GM21381 (cell line): ENCODE results near the gene GAL3ST2.
"Not testable (repeated sequence)": the region's sequence is repeated elsewhere in the genome, so short reads cannot be mapped to it uniquely, and the experiment has no call there.

ENCODE experiments used
- ATAC-seq: cut with Tn5 transposase; IDR thresholded peaks from one replicate; pipeline ENCODE4 v1.9.1; 2021; ENCODE audit warnings: mild to moderate bottlenecking, moderate library complexity; ENCODE audit not compliant: unreplicated experiment

GAL3ST2 gene

DNA sequence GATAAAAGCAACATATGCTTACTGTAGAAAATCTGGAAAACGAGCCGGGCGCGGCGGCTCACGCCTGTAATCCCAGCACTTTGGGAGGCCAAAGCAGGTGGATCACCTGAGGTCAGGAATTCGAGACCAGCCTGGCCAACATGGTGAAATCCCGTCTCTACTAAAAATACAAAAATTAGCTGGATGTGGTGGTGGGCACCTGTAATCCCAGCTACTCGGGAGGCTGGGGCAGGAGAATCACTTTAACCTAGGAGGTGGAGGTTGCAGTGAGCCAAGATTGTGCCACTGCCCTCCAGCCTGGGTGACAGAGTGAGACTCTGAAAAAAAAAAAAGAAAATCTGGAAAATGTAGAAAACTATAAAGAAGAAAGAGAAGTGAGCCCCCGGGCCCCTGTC, 41.2 kb downstream of the GAL3ST2 start:
- not testable (repeated sequence) for ATAC-seq

DNA sequence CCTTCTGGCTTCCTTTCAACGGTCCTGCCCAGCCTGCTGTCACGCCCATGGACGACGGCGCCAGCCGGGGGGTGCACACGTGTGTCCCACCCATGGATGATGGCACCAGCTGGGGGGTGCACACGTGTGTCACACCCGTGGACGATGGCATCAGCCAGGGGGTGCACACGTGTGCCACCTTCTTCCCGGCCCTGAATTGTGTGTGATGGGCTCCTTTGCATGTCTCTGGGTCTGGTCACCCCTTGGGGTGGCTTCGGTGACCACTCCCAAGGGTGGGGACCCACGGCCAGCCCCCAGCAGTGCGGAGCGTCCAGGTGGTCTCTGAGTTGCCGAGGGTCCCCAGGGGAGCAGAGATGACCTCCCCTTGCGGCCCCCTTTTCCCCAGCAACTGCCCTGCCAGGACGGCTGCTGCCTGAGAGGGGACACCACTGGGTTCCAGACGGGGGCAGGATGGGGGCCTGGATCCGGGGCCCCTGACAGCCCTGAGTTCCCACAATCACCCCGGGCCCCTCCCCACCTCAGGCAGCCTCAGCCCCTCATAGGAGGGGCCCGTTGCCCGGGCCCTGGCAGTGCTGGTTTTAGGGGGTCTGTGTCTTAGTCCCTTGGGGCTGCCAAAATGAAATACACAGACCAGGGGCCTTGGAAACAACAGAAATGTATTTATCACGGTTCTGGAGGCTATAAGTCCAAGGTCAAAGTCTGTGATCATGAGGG, 41.8 kb downstream of the GAL3ST2 start:
- ATAC-seq: no peak

DNA sequence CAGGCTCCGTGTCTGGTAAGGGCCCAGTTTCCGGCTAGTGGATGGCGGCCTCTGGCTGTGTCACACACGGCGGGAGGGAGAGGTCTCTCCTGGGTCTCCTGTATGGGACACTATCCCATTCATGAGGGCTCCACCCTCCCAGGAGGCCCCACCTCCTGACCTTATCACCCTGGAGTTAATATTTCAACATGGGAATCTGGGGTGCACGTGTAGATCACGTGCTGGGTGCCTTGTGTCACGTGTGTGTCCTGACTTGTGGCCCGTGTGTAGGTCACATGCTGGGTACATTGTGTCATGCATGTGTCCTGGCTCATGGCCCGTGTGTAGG, 42.3 kb downstream of the GAL3ST2 start:
- no peak for ATAC-seq

DNA sequence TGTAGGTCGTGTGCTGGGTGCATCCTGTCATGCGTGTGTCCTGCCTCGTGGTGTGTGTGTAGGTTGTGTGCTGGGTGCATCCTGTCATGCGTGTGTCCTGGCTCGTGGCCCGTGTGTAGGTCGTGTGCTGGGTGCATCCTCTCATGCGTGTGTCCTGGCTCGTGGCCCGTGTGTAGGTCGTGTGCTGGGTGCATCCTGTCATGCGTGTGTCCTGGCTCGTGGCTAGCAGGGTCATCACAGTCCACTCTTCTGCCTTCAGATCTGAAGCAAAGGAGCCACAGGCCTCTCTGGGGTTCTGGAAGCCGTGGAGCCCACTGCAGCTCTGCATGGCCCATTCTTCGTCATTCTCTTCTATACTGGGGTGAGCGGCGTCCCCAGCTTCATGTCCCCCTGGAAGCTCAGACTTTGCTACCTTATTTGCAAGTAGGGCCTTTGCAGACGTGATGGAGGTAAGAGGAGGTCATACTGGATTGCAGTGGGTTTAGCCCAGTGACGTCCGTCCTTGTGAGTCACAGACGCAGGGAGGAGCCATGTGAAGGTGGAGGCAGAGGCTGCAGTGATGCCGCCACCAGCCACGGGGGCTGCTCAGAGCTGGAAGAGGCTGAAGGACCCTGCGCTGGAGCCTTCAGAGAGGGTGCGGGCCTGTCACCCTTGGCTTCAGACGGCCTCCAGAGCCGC, 43.5 kb downstream of the GAL3ST2 start:
- ATAC-seq: not testable (repeated sequence)

DNA sequence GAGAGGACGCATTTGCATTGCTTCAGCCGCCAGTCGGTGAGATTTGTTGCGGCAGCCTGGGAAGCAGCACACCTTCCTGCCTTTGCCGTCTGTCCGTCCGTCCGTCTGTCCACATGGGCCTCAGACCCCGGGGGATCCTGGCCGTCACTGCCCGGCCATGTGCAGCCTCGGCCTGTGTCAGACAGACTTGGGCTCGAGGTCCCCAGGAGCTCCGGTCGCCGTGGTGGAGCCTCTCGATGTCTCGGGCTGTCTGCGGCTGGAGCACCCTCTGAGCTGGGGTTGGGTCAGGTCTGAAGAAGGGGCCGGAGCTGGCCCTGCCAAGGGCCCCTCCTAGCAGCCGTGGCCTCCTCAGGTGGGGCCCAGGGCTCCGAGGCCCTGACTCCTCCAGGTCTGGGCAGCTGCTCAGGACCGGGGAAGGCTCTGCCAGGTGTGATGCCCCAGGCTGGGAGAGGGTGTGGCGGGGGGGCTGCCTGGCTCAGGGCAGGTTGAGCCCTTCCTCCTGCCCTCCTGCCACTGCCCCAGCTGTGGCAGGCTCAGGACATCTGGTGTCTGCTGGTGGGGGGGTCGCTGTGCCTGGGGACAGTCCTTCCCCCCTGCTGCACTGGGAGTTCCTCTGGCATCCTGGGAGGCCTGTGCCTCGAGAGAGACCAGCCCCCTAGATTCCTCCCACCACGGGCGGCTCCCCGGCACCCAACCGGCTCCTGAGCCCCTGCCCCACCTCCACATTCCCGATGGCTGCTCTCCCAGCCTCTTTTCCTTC, 44.2 kb downstream of the GAL3ST2 start:
- no peak for ATAC-seq

DNA sequence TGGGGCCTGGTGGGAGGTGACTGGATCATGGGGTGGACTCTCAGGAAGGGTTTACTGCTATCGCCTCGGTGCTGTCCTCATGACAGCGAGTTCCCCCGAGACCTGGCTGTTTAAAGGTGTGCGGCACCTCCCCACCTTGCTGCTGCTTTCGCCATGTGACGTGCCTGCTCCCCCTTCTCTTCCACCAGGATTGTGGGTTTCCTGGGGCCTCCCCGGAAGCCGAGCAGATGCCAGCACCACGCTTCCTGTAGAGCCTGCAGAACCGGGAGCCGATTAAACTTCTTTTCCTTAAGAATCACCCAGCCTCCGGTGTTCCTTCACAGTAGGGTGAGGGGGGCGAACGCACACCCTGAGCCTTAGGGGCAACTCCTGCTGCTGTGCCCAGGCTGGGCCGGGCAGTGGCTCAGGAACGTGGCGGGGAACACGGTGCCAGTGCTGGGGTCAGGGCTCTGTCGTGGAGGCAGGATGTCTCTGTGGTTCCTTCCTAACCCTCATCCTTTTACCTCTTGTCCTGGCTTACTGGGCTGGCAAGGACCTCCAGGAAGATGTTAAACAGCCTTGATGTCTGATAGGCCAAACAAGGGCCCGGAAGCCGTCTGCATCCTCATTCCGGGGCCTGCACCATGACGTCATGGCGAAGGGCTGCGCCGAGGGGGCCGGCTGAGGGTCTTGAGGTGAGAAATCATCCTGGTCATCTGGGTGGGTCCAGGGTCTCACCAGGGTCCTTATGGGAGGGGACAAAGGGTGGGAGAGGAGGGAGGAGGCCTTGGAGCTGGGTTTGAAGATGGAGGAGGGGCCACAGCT, 45.0 kb downstream of the GAL3ST2 start:
- no peak for ATAC-seq

DNA sequence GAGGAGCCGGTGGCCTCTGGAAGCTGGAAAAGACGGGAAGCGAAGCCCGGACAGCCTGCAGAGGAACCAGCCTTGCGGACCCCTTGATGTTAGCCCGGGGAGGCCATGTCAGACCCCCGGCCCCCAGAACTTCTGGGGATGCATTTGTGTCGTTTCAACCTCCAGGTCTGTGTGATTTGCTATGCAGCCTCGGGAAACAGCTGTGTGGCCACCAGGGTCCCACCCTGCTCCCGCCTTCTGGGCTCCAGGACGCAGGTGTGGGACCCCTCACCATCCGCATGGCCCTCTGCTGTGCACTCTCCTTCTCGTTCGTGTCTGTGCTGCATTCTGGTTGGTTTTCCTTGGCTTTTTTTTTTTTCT, 45.6 kb downstream of the GAL3ST2 start:
- no peak for ATAC-seq

DNA sequence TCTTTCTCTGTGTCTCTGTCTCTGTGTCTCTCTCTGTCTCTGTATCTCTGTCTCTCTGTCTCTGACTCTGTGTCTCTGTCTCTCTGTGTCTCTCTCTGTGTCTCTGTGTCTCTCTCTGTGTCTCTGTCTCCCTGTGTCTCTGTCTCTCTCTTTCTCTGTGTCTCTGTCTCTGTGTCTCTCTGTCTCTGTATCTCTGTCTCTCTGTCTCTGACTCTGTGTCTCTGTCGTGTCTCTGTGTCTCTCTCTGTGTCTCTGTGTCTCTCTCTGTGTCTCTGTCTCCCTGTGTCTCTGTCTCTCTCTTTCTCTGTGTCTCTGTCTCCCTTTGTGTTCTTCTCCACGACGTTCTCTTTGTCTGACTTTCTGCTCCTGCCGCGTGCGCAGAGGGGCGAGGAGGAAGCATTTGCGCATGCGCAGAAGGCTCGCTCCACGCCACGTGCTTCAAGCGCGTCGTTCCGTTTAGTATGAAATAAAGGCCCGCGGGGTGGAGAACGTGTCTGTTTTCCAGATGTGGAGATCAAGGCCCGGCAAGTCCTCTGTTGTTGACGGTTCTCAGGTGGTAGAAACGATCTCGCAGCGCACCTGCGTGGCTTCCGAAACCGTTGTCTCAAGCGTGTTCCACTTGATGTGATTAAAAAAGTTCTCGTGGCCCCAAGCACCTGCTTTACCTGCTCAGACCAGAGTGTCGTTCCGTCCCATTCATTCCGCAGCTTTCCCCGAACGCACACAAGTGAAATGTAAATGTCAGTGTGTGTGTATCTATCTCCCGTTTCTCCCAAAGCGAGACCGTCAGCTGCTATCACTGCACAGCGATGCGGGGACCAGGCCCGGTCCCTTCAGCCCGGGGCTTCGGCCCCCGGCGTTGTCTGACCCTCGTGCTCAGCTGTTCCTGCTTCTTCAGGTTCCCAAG, 47.2 kb downstream of the GAL3ST2 start:
- ATAC-seq: not testable (repeated sequence)

DNA sequence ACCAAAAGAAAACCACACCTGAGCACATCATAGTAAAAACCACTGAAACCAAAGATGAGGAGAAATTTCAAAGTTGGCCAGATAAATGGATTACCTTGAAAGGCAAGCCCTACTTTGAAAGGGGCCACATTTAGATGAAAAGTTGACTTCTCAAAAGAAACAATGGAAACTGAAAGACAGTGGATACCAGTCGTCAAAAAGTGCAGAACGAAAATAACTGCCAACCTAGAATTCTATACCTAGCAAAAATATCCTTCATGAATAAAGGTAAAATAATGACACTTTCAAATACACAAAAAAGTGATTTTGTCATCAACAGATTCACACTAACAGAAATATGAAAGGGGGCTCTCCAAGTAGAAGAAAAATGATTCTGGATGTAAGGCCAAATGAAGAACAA, 50.8 kb downstream of the GAL3ST2 start:
- ATAC-seq: no peak

DNA sequence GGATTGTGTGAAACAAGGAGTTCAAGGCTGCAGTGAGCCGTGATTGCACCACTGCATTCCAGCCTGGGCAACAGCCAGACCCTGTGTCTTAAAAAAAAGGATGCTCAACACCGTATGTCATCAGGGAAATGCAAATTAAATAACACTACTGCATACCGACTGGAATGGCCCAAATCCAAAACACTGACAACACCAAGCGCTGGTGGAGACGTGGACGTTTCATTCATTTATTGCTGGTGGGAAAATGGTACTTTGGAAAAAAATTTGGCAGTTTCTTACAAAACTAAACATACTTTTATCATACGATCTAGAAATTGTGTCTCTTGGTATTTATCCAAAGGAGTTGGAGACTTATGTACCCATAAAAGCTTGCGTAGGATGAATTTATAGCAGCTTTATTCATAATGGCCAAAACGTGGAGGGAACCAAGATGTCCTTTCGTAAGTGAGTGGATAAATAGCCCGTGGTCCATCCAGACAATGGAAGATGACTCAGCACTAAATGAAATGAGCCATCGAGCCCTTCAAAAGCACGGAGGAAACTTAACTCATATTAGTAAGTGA, 56.6 kb downstream of the GAL3ST2 start:
- no peak for ATAC-seq

DNA sequence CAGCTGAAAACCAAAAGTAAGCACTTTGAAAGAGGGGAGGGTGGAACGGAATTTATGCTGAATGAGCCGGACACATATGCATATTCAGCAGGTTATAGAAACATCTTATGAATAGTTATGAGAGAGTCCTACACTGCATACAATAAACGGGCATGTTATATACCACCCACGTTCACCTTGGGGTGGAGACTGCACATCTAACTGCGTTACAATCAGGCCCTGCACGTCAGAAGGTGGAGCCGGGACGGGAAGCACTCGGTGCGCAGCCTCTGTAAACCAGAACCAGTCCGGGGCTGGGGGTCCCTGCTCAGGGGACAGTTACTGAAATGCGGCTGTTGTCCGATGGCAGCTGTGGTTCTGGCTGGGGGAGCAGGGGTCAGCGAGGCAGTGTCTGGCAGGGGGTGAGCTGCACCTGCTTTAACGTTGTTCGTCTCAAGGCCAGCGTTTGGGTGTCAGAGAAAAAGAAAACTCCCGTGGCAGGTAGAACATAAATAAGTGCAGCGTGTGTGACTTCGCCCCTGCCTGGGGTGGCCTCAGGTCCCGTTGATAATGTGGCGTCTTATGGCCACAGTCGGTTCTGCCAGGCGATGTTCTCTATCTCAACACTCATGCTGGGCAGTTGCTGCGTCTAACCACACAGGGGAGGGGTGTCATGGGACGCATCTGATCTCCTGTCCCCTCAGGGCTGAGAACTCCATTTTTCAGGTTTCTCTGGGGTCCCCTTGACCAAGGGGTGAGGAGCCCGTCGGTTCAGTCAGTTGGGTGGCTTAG, 57.3 kb downstream of the GAL3ST2 start:
- ATAC-seq: not testable (repeated sequence)

DNA sequence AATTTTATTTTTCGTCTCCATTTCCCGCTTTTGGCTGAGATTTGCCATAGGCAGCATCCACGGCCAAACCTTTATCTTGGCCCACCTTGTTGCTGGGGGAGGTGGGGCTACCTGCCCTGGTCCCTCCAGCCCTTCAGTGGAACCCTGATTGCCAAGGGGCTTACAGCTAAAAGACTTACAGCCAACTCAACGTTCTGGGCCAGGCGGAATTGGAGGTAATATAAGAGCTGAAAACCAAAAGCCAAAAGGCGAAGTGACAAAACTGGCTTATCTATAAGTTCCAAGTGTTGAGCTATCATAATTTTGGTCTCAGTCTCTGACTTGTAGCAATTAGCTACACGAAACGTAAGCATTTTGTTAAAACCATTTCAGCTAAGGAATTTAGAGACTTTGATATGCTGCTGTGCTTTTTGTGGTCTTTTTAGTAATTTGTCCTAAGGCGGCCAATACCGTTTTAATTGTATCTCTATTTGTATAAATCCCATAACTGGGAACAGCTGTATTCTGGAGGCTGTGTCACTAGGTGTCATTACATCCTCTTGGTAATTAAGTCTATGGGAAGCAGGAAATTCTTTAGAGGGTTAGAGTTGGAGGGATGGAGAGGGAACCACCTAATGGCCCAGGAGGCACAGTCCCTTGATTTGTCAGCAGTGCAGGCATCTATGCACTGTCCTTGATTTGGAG, 58.0 kb downstream of the GAL3ST2 start:
- ATAC-seq: no peak

DNA sequence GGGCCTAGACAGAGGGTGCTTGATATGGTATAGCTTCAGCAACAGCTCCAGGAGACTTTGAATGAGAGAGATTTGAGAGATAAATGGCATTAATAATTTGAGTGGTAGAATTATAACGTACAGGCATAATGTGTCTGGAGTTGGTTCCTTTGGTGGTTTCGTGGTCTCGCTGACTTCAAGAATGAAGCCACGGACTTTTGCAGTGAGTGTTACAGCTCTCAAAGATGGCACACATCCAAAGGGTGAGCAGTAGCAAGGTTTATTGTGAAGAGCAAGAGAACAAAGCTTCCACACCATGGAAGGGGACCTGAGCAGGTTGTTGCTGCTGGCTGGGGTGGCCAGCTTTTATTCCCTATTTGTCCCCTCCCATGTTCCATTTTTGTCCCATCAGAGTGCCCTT, 59.0 kb downstream of the GAL3ST2 start:
- ATAC-seq: no peak

DNA sequence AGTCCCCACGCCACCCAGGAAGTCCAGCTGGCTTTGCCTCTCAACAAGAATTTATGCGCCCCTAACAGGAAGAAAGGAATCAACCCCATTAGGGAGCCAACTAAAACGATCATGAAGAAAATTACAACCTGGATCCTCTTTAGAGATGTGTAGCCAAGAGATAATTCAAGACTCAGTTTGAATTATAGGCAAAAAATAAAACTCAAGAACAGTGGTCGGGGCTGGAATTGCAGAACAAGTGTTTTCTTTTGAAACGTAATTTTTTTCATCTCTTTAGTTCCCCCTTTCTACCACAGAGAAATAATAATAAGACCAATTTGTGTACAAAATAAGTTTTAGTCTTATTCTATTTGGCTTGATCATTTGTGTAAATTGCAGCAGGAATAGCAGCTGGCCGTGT, 59.7 kb downstream of the GAL3ST2 start:
- ATAC-seq: no peak

DNA sequence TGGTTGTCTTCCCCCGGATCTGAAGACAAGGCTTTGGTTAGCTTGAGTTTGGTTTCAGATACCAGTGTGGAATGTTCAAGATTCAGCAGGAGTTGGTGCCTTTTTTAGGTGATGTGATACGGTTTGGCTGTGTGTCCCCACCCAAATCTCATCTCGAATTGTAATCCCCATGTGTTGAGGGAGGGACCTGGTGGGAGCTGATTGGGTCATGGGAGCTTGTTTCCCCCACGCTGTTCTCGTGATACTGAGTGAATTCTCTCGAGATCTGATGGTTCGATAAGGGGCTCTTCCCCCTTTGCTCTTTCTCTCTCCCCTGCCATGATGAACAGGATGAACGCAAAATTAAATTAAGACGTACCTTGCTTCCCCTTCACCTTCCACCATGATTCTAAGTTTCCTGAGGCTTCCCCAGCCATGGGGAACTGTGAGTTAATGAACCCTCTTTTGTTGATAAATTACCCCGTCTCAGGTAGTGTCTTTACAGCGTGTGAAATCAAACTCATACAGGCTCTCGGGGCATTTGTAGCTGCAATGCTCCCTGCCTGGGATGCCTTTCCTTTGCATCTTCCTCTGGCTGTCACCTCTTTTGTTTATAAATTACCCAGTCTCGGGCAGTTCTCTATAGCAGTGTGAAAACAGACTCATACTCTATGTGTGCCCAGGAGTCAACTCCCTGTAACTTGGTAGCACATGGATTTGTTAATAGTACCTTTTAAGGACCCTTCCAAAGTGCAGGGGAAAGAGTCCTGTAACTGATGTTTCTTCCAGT, 60.8 kb downstream of the GAL3ST2 start:
- no peak for ATAC-seq

DNA sequence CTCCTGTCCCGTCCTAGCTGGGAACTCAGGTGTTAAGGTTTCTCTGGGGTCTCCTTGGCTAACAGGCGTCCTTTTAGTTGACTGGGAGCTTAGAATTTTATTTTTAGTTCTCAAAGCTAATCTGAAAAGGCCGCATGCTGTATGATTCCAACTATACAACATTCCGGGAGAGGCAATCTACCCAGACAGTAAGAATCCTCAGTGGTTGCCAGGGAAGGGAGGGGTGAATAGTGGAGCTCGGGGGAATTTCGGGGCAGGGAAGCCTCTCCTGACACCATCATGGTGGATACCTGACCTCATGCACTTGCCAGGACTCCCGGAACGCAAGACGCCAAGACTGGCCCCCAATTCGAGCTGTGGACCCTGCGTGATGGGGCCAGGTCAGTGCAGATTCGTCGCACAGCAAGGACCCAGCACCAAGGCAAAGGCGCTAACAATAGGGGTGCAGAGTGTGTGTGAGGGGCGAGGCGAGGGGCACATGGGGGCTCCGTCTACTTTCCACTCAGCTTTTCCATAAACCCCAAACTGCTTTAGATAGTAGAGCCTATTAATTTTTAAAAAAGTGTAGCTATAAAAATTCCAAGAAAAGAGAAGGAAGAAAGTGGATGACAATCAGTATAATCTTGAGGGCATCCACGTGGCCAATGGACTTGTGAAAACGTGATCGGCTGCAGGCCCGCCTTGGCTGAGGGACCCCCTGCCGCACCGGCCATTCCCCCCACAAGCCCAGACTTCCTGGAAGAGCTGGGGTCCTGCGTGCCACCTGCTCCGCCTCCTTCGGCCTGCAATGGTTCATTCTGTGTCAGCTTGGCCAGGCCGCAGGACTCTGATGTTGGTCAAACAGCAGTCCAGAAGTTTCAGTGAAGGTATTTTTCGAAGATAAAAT, 64.8 kb downstream of the GAL3ST2 start:
- ATAC-seq: no peak

DNA sequence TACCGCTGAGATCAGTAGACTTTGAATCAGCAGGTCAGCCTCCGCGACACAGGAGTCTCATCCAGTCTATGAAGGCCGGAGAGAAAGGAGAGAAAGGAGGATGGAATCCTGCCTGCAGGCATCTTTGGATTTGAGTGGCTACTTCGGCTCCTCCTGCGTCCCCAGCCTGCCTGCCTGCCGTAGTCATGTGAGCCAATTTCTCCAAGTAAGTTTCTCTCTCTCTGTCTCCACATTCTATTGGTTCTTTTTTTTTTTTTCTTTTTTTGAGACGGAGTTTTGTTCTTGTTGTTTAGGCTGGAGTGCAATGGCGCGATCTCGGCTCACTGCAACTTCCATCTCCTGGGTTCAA, 65.4 kb downstream of the GAL3ST2 start:
- no peak for ATAC-seq
